Type B pancreatic cell (in vitro differentiated cells): Measurements from ENCODE around the gene LHX5. TPM values are rescaled to one million over a fixed set of nuclear protein-coding genes. Genes with fewer than 3 reads are reported as not detected.

Source experiments
- DNase-seq: peaks from one replicate; pipeline ENCODE4 v3.0.0; 2021; ENCODE audit warnings: mixed read lengths; ENCODE audit not compliant: unreplicated experiment; ENCODE audit errors: extremely low spot score
- H3K27ac Mint-ChIP-seq: 2 replicates; pipeline ENCODE4 v1.8.0; 2021; ENCODE audit warnings: mild to moderate bottlenecking, mixed read lengths
- H3K27me3 Mint-ChIP-seq: 2 replicates; pipeline ENCODE4 v1.8.0; 2021; ENCODE audit warnings: mixed read lengths
- H3K36me3 Mint-ChIP-seq: 2 replicates; pipeline ENCODE4 v1.8.0; 2021; ENCODE audit warnings: mixed read lengths
- H3K4me1 Mint-ChIP-seq: one replicate; pipeline ENCODE4 v1.8.0; 2021; ENCODE audit warnings: mixed read lengths; ENCODE audit not compliant: unreplicated experiment
- H3K4me3 Mint-ChIP-seq: 2 replicates; pipeline ENCODE4 v1.8.0; 2021; ENCODE audit warnings: mild to moderate bottlenecking, mixed read lengths
- H3K9me3 Mint-ChIP-seq: 2 replicates; pipeline ENCODE4 v1.8.0; 2021; ENCODE audit warnings: mixed read lengths
- total RNA-seq: library from RNA; stranded (reverse); gene quantifications from 2 replicates; pipeline ENCODE4 v1.2.1, GENCODE V29; 2021; ENCODE audit warnings: low replicate concordance
- TF ChIP-seq, protein P1 (sequence below): fragments of 200-600 bp; sonication (generic); conservative IDR thresholded peaks from 2 replicates; pipeline ENCODE4 v1.5.0; 2021; ENCODE audit warnings: antibody characterized with exemption, mild to moderate bottlenecking

LHX5 gene
- total RNA-seq, 1 donor from 2014 or later, result 0.12 TPM

DNA sequence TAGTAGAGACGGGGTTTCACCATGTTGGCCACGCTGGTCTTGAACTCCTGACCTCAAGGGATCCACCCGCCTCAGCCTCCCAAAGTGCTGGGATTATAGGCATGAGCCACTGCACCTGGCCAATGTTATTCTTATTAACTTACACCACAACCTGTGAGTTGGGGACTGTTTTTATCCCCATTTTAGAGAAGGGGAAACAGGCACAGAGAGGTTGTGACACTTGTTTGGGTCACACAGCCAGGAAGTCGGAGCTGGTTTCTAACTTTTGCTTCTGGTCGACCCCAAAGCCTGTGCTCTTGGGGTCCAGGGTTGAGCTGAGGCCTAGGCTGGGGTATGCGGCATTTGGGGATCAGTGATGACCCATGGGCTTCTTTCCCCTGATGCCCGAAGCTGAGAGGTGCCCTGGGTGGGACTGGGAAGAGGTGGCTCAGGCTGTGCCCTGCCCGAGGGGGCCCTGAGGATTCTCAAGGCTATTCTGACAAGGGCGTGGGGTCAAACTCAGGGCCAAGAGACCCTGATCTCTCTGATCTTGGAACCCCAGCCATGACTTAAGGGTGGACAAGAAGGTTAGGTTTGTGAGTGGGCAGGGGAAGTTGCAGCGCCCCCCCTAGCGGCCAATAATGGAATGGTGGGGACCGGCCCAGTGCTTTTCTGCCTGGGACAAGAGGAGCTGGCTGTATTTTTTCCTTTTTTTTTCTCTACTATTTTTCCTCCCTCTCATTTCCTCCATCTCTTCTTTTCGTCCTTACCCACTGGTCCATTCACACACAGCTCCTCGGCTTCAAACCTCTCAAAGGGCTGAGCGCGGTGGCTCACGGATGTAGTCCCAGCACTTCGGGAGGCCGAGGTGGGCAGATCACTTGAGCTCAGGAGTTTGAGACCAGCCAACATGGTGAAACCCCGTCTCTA lies 46.5 kb downstream of the LHX5 start:
- Mint-ChIP-seq H3K36me3 (no peaks in the 10 kb centered on the region), H3K4me3 (peak overlapping the region; percentile 20), H3K27me3 (peaks cover 14% of the 10 kb centered on the region), H3K27ac (no peak overlapping the region), H3K9me3 (peaks cover 3% of the 10 kb centered on the region), H3K4me1 (peaks cover 7% of the 10 kb centered on the region)
- TF ChIP-seq, protein P1, sequence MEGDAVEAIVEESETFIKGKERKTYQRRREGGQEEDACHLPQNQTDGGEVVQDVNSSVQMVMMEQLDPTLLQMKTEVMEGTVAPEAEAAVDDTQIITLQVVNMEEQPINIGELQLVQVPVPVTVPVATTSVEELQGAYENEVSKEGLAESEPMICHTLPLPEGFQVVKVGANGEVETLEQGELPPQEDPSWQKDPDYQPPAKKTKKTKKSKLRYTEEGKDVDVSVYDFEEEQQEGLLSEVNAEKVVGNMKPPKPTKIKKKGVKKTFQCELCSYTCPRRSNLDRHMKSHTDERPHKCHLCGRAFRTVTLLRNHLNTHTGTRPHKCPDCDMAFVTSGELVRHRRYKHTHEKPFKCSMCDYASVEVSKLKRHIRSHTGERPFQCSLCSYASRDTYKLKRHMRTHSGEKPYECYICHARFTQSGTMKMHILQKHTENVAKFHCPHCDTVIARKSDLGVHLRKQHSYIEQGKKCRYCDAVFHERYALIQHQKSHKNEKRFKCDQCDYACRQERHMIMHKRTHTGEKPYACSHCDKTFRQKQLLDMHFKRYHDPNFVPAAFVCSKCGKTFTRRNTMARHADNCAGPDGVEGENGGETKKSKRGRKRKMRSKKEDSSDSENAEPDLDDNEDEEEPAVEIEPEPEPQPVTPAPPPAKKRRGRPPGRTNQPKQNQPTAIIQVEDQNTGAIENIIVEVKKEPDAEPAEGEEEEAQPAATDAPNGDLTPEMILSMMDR, result peak; percentile 93
- no peak for DNase-seq

DNA sequence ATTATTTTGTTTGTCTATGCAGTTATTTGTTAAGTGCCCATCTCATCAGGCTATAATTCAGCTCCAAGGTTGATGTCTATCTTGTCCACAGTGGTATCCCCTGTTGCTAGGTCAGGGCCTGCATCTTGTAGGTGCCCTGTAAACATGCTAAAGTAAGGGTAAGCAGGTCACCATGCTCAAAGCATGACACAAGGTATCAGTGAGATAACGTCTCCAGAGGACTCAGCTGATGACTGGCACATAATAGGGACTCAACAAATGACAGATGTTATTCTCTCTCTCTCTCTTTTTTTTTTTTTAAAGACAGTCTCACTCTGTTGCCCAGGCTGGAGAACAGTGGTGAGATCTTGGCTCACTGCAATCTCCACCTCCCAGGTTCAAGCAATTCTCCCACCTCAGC lies 47.2 kb downstream of the LHX5 start:
- TF ChIP-seq, protein P1, result no peak

DNA sequence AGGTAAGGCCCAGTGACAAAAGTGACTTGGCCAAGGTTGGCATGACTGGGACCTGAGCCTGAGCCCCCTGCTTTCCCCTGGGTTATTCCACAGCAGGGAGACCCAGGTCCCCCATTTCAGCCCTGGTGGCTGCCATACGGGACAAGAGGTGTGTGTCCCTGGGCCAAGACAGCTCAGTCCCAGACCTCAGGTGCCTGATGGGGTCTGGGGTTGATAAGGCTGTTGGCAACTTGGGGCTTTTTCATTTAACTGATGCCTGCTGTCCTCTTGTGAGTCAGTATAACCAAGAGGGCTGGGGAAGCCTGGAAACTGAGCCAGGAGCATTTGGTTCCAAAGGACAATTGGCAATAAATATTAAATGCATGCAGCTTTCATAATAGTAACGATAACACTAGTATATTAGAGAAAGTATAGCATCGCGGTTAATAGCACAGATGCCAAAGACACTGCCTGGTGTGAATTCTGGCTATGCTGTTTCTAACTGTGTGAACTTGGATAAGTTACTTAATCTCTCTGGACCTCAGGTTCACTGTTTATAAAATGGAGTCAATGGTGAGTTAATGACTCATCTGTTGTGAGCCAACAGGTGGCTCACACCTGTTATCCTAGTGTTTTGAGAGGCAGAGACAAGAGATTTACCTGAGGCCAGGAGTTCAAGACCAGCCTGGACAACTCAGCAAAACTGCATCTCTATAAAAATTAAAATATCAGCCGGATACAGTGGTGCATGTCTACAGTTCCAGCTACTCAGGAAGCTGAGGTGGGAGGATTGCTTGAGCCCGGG lies 48.6 kb downstream of the LHX5 start:
- peaks cover 10% of the 10 kb centered on the region for H3K27me3 Mint-ChIP-seq
- no peak overlapping the region for H3K27ac Mint-ChIP-seq

More for the DNA sequence above, 47.2 kb downstream of the LHX5 start:
- Mint-ChIP-seq H3K27me3 (peaks cover 10% of the 10 kb centered on the region), H3K4me3 (no peak overlapping the region), H3K4me1 (peaks cover 7% of the 10 kb centered on the region), H3K36me3 (no peaks in the 10 kb centered on the region), H3K27ac (no peak overlapping the region), H3K9me3 (no peaks in the 10 kb centered on the region)
- no peak for DNase-seq

DNA sequence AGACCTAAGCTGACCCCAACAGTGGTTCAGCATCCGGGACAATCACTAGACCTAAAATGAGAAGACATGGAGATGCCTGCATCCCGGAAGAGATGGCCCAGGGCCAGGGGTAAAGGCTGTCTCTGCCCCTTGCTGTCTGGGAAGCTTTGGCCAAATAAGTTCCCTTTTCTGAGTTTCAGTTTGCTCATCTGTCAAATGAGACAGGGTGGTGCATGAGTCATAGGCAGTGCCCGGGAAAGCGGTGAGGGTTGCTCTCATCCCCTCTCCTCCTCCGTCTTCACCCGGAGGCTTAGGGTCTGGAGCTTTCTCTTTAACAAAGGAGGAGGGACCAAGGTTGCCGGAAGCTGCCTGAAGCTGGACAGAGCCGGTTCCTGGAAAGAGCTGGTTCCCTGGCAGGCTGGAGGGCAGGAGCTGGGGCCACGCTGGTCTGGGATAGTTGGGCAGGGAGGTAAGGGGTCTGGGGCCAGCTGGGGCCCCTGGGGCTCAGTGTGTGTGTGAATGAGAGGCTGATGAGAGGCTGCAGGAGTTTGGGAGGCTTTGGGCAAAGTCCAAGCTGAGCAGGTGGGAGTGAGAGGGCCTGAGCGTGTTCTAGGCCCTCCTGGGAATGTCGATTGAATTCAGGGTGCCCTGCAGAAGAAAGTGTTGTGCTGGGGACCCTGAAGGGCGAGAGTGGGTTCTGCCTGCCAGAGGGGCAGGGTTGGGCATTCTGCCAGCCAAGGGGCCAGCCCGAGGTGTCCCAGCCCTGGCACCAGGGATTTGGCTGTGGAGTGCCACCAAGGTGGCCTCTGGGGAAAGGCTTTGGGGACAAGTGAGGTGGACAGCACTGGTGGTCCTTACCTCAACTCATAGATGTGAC lies 49.4 kb downstream of the LHX5 start, which contains the start of gene SDSL:
SDSL (plus strand) TSS at position 351 of the 856 bp plus-strand sequence. CDS start 5,603 bp downstream, outside the sequence.
- Mint-ChIP-seq H3K4me1 (peaks cover 20% of the 10 kb centered on the region), H3K27me3 (peaks cover 8% of the 10 kb centered on the region), H3K9me3 (no peaks in the 10 kb centered on the region), H3K36me3 (no peaks in the 10 kb centered on the region), H3K4me3 (peak within 1 kb of the TSS; percentile 95), H3K27ac (peak within 1 kb of the TSS; percentile 94)
- TF ChIP-seq, protein P1, result no peak
- no peak for DNase-seq

More for the DNA sequence above, 48.6 kb downstream of the LHX5 start:
- Mint-ChIP-seq H3K4me3 (no peak overlapping the region), H3K36me3 (no peaks in the 10 kb centered on the region), H3K9me3 (no peaks in the 10 kb centered on the region), H3K4me1 (peaks cover 17% of the 10 kb centered on the region)
- no peak for DNase-seq
- TF ChIP-seq, protein P1, result no peak
